ENCODE data around the gene TCF7L2. TPM values are rescaled to one million over a fixed set of nuclear protein-coding genes. Genes with fewer than 3 reads are reported as not detected.
"Not testable (repeated sequence)": the region's sequence is repeated elsewhere in the genome, so short reads cannot be mapped to it uniquely, and the experiment has no call there.

TCF7L2 gene
- total RNA-seq, 1 experiment from 2014 or later: 2.6 TPM

- DNase-seq (ENCODE audit: low read depth): peak; percentile 65
Observed at GRCh38 chr10:113063043-113063967, 113.3 kb downstream of the TCF7L2 start.

DNA sequence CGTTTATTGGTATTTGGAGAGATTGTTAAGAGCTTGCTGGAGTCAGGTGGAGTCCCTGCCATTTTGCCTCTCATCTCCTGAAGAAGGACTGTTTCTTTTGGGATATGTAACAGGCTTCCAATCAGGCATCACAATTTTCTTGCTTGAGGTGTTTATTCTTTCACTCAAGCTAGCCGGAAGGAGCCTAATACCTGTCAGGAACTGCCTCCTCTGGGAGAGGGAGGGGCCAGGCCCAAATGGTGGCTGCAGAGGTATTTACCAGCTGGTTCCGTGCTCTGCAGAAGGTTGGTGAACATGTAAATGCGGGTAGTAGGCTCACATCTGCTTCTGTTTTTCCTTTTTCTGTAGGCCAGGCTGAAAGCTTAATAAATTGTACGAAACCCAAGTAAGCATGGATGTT, 114.0 kb downstream of the TCF7L2 start:
- no peak for DNase-seq (ENCODE audit: low read depth)

DNA sequence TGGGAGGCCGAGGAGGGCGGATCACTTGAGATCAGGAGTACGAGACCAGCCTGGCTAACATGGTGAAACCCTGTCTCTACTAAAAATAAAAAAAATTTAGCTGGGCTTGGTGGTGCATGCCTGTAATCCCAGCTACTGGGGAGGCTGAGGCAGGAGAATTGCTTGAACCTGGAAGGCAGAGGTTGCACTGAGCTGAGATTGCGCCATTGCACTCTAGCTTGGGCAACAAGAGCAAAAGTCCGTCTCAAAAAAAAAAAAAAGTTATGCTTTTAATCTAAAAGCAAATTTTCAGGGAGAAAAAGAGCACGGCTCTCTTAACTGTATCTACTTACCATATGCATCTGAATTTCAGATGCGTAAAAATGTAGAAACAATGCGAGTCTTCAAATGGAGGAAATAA, 116.1 kb downstream of the TCF7L2 start:
- not testable (repeated sequence) for DNase-seq (ENCODE audit: low read depth)

GRCh38 chr10:113066561-113067312, 116.7 kb downstream of the TCF7L2 start:
- no peak for DNase-seq (ENCODE audit: low read depth)

GRCh38 chr10:113067501-113067900, 117.5 kb downstream of the TCF7L2 start:
- DNase-seq (ENCODE audit: low read depth): no peak

GRCh38 chr10:113068178-113068890, 118.3 kb downstream of the TCF7L2 start:
- no peak for DNase-seq (ENCODE audit: low read depth)

GRCh38 chr10:113069595-113069994, 119.5 kb downstream of the TCF7L2 start:
- DNase-seq (ENCODE audit: low read depth): no peak

GRCh38 chr10:113071446-113071845, 121.4 kb downstream of the TCF7L2 start:
- peak; percentile 78 for DNase-seq (ENCODE audit: low read depth)

DNA sequence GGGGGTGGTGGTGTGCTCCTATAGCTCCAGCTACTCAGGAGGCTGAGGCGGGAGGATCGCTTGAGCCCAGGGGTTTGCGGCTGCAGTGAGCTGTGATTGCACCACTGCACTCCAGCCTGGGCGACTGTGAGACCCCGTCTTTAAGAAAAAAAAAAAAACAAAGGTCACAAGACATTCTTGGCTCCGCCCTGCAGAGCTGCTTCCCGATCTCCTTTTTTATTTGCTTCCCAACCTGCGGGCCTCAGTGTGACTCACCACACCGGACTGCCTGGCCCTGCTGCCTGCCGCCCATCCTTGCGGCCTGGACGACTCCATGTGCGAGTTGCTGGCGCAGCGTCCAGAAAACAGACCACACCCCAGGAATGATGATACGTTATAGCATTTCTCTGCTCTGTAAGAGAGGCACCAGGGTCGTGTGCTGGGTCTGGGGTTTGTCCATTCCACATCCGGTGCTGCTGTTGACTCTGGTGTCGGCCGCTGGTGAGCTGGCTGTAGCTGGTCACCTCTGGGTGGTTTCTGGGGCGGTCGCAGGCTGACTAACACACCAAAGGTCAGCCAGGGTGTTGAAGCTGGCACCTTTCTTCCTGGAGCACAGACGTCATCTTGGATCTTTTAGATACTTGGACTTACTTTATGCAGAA, 123.6 kb downstream of the TCF7L2 start:
- DNase-seq (ENCODE audit: low read depth): peak; percentile 99

DNA sequence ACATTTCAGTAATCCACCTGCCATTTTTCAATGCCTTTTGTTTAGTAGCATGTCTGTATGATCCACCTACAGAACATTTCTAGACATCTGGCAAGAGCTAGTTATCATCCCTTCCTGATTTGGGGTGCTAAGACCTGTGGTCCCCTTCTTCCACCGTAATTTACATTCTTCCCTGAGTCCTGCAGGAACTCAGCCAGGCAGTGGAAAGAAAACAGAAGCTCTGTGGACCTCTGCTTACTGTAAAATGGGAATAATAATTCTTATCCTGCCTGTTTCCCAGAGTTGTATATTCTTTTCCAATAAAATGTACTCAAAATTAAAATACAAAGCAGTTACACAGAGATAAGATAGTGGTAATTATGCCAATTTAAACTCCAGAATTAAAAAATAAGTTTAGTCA, 126.9 kb downstream of the TCF7L2 start:
- no peak for DNase-seq (ENCODE audit: low read depth)

DNA sequence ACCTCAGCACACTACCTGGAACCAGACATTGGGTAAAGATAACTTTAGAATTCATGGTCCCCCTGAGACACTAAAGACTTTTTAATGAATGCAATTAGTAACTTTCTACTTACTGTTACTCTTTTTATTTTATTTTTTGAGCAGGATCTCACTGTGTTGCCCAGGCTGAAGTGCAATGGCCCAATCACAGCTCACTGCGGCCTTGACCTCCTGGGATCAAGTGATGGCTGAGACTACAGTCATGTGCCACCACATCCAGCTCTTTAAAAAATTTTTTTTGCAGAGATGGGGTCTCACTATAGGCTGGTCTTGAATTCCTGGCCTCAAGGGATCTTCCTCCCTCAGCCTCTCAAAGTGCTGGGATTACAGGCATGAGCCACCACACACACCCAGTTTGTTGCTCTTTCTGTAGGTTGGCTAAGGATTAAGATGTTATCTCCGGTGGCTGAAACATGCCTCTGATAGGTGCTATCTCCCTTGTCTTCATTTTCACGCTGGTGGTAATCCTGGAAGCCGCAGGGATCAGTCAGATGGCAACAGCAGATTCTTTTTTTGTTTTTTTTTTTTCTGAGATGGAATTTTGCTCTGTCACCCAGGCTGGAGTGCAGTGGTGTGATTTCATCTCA, 128.3 kb downstream of the TCF7L2 start:
- no peak for DNase-seq (ENCODE audit: low read depth)

- no peak for DNase-seq (ENCODE audit: low read depth)
Observed at GRCh38 chr10:113080061-113080924, 130.2 kb downstream of the TCF7L2 start.

GRCh38 chr10:113080925-113081229, 130.8 kb downstream of the TCF7L2 start:
- no peak for DNase-seq (ENCODE audit: low read depth)

DNA sequence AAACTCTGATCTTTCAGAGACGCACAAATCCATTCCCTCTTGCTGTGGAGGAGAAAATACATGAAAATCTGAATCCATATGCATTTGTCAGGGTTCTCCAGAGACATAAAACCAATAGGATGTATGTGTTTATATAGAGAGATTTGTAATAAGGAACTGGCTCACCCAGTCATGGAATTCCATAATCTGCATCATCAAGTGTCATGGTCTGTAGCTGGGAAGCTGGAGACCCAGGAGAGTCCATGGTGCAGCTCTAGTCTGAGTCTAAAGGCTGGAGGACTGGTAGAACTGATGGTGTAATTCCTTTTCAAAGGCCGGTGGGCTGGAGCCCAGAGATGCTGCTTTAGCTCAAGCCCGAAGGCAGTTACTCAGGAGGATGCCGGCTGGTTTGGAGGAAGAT, 134.0 kb downstream of the TCF7L2 start:
- DNase-seq (ENCODE audit: low read depth): no peak

- DNase-seq (ENCODE audit: low read depth): no peak
Observed at GRCh38 chr10:113085776-113086175, 135.7 kb downstream of the TCF7L2 start.

DNA sequence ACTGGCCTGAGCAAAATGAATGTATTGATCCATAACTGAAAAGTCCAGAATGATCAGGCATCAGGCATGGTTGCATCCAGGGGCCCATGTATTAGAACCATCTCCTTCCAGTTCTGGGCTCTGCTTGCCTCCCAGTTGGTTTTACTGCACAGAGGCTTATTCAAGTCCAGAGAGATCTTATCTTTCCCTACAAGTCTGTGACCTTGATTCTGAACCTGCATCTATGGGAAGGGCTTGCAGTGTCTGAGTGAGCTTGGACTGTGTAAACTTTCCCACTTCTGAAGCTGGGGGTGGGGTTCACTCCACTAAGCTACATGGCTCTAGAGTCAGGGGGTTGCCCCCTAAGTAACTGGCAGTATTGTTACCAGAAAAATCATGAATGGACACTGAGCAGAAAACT, 136.2 kb downstream of the TCF7L2 start:
- peak; percentile 62 for DNase-seq (ENCODE audit: low read depth)

- DNase-seq (ENCODE audit: low read depth): peak; percentile 100
Observed at GRCh38 chr10:113087165-113088029, 137.3 kb downstream of the TCF7L2 start.

DNA sequence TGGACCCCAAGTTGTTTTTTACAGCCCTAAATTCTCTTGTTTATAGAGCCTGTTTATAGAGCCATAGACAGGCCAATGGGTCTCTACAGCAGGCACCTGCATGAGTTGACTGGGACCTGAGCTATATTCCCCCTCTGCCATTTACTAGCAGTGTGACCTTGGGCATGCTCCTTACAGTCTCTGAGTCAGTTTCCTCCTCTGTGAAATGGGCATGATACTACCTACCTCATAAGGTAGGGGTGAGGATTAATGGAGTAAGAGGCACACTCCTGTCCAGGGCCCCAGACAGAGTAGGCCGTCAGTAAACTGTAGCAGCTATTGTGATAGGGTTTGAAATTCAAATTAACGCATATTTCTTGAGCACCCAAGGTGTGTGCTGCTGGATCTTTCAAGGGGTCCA, 138.1 kb downstream of the TCF7L2 start:
- no peak for DNase-seq (ENCODE audit: low read depth)

DNA sequence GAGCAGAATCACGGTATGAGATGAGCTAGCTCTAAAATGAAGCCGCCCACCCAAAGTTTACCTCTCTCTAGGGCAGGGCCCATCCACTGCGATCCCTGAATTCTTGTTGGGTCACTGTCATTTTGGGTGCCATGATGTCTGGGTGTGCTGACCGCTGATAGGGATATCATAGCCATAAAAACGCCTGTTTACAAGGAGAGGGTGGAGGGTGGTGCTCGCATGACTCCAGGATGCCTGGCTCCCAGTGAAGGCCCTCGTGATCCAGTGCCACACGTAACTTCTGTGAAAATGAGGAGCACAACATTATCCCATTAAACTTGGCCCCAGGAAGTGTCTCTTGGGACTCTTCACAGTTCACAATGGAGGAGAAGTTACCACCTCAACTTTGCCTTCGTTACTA, 139.5 kb downstream of the TCF7L2 start:
- no peak for DNase-seq (ENCODE audit: low read depth)

Measured in M059J (cell line).